ENCODE results near the gene RANBP1.

GRCh38 chr22:20137671-20138416 lies 21.9 kb downstream of the RANBP1 start:
- TF ChIP-seq CTCF (IDR thresholded peaks at IDR 0.05) (no peak), POLR2A (IDR thresholded peaks at IDR 0.05) (no peak), POLR2AphosphoS5 (IDR thresholded peaks at IDR 0.05; ENCODE audit: insufficient read depth in 1 of 2, low read depth in 1 of 2) (no peak)

Data from vagina (tissue), 2 donors.